ENCODE measurements around the gene SLAMF1.

DNA sequence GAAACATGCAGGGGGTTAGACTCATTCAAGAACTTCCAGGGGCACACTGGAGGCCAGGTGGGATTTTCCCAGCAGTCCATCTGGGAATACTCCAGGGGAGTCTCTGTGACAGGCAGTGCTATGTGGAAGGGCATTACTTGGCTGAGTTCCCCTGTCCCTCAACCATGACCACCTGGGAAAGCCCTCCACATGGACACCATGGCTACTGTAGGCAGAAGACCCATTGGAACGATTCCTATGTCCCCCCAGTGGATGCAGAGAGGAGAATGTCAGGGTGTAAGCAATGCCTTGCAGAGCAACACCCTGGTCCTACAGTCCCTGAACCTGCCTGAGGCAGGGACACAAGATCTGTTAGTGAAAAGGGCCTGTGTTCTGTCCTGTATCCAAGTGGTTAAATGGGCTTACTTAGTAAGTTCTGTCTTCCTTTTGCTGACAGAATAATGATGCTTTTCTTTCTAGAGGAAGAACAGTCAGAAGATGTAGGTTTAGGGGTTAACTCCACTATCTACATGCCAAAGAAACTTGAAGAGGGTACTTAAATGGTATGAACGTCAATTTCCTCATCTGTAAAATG is 13.4 kb downstream of the SLAMF1 start:
- TF ChIP-seq CTCF (CRISPR knock-in tag; IDR thresholded peaks at IDR 0.05) (no peak), ZNF512 (CRISPR knock-in tag; IDR thresholded peaks at IDR 0.05) (no peak), MEF2D (CRISPR knock-in tag; IDR thresholded peaks at IDR 0.05) (no peak), ZNF569 (CRISPR knock-in tag; IDR thresholded peaks at IDR 0.05; ENCODE audit: borderline replicate concordance) (no peak), XRCC5 (optimal IDR thresholded peaks at IDR 0.05; ENCODE audit: low read length) (no peak), HDAC1 (CRISPR knock-in tag; IDR thresholded peaks at IDR 0.05) (no peak), ZNF329 (CRISPR knock-in tag; IDR thresholded peaks at IDR 0.05; ENCODE audit: low read depth) (no peak), ZNF562 (CRISPR knock-in tag; IDR thresholded peaks at IDR 0.05; ENCODE audit: borderline replicate concordance) (no peak), POLR2A (IDR thresholded peaks at IDR 0.05; ENCODE audit: insufficient read depth in 1 of 2, low read depth in 2 of 2, low read length in 2 of 2) (no peak), SRF (IDR thresholded peaks at IDR 0.05; ENCODE audit: low read depth, low read length) (no peak), EZH2 (conservative IDR thresholded peaks at IDR 0.05; ENCODE audit: low read depth, low read length) (no peak)
- TF ChIP-seq, protein P1, sequence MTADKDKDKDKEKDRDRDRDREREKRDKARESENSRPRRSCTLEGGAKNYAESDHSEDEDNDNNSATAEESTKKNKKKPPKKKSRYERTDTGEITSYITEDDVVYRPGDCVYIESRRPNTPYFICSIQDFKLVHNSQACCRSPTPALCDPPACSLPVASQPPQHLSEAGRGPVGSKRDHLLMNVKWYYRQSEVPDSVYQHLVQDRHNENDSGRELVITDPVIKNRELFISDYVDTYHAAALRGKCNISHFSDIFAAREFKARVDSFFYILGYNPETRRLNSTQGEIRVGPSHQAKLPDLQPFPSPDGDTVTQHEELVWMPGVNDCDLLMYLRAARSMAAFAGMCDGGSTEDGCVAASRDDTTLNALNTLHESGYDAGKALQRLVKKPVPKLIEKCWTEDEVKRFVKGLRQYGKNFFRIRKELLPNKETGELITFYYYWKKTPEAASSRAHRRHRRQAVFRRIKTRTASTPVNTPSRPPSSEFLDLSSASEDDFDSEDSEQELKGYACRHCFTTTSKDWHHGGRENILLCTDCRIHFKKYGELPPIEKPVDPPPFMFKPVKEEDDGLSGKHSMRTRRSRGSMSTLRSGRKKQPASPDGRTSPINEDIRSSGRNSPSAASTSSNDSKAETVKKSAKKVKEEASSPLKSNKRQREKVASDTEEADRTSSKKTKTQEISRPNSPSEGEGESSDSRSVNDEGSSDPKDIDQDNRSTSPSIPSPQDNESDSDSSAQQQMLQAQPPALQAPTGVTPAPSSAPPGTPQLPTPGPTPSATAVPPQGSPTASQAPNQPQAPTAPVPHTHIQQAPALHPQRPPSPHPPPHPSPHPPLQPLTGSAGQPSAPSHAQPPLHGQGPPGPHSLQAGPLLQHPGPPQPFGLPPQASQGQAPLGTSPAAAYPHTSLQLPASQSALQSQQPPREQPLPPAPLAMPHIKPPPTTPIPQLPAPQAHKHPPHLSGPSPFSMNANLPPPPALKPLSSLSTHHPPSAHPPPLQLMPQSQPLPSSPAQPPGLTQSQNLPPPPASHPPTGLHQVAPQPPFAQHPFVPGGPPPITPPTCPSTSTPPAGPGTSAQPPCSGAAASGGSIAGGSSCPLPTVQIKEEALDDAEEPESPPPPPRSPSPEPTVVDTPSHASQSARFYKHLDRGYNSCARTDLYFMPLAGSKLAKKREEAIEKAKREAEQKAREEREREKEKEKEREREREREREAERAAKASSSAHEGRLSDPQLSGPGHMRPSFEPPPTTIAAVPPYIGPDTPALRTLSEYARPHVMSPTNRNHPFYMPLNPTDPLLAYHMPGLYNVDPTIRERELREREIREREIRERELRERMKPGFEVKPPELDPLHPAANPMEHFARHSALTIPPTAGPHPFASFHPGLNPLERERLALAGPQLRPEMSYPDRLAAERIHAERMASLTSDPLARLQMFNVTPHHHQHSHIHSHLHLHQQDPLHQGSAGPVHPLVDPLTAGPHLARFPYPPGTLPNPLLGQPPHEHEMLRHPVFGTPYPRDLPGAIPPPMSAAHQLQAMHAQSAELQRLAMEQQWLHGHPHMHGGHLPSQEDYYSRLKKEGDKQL (CRISPR knock-in tag; IDR thresholded peaks at IDR 0.05; ENCODE audit: low read depth) = no peak
- TF ChIP-seq, protein P2, sequence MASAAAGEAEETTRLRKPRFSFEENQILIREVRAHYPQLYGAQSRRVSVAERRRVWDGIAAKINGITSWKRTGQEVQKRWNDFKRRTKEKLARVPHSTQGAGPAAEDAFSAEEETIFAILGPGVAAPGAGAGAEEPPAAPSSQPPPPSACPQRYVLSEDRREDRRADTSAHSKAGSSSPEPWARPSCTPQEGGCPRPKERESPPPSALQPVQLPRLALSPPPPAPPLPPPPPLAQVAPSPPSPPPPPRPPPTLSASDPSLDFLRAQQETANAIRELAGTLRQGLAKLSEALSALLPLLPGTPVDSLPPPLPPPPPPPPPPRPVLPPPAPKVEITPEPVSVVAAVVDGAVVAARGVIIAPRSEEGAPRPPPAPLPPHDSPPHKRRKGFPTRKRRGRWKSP (CRISPR knock-in tag; IDR thresholded peaks at IDR 0.05) = no peak
